Measurements from ENCODE around the gene MAP2K6. TPM values are rescaled to one million over a fixed set of nuclear protein-coding genes. Genes with fewer than 3 reads are reported as not detected.
A peak's percentile ranks its signal among the peaks of the same experiment; 100 is the strongest.

Gene MAP2K6
- total RNA-seq, 2 experiments from 2014 or later = 14.0 to 14.6 TPM

GRCh38 chr17:69578385-69578936 is 164.0 kb downstream of the MAP2K6 start:
- H3K27ac ChIP-seq (ENCODE audit: low read depth in 1 of 2, low read length in 2 of 2) = no peak overlapping the region
- Mint-ChIP-seq H3K4me3 (no peak overlapping the region), H3K36me3 (ENCODE audit: low read depth) (no peaks in the 10 kb centered on the region), H3K9me3 (no peaks in the 10 kb centered on the region), H3K27me3 (peaks cover 29% of the 10 kb centered on the region), H3K27ac (no peak overlapping the region), H3K4me1 (ENCODE audit: low read depth) (peaks cover 9% of the 10 kb centered on the region)
- no peak for ATAC-seq (ENCODE audit: poor library complexity)
- TF ChIP-seq CTCF (IDR thresholded peaks at IDR 0.05) = no peak
- H3K4me1 ChIP-seq (ENCODE audit: insufficient read depth, low read length) = peaks cover 8% of the 10 kb centered on the region
- ChIA-PET CTCF (no interaction called here), POLR2A (no interaction called here)
- peaks cover 0 to 4% of the 10 kb centered on the region in 2 experiments for H3K27me3 ChIP-seq (ENCODE audit: control insufficient read depth in 1 of 2, insufficient read depth in 2 of 2, low read length in 2 of 2)
- no peak overlapping the region for H3K4me3 ChIP-seq (ENCODE audit: low read length)
- intact Hi-C loops (cut with DNase I, micrococcal nuclease) = no loop called here
- DNase-seq = no peak
- no peaks in the 10 kb centered on the region for H3K9me3 ChIP-seq (ENCODE audit: control insufficient read depth in 1 of 2, insufficient read depth in 1 of 2, low read length in 2 of 2)
- no peaks in the 10 kb centered on the region for H3K36me3 ChIP-seq (ENCODE audit: insufficient read depth, low read length)

GRCh38 chr17:69579961-69580677 is 165.6 kb downstream of the MAP2K6 start:
- H3K36me3 ChIP-seq (ENCODE audit: insufficient read depth, low read length) = no peaks in the 10 kb centered on the region
- CTCF ChIA-PET = no interaction called here
- H3K27ac ChIP-seq (ENCODE audit: low read depth in 1 of 2, low read length in 2 of 2) = no peak overlapping the region
- no peak overlapping the region for H3K4me3 ChIP-seq (ENCODE audit: low read length)
- H3K4me1 ChIP-seq (ENCODE audit: insufficient read depth, low read length) = peaks cover 8% of the 10 kb centered on the region
- Mint-ChIP-seq H3K4me1 (ENCODE audit: low read depth) (peaks cover 9% of the 10 kb centered on the region), H3K36me3 (ENCODE audit: low read depth) (no peaks in the 10 kb centered on the region), H3K27ac (no peak overlapping the region), H3K9me3 (no peaks in the 10 kb centered on the region), H3K4me3 (no peak overlapping the region), H3K27me3 (peaks cover 29% of the 10 kb centered on the region)
- peaks cover 0 to 4% of the 10 kb centered on the region in 2 experiments for H3K27me3 ChIP-seq (ENCODE audit: control insufficient read depth in 1 of 2, insufficient read depth in 2 of 2, low read length in 2 of 2)
- H3K9me3 ChIP-seq (ENCODE audit: control insufficient read depth in 1 of 2, insufficient read depth in 1 of 2, low read length in 2 of 2) = no peaks in the 10 kb centered on the region
- TF ChIP-seq CTCF (IDR thresholded peaks at IDR 0.05) = no peak
- intact Hi-C loops (cut with DNase I, micrococcal nuclease) = no loop called here
- DNase-seq (no peak), ATAC-seq (ENCODE audit: poor library complexity) (no peak)
- POLR2A ChIA-PET = no interaction called here

DNA sequence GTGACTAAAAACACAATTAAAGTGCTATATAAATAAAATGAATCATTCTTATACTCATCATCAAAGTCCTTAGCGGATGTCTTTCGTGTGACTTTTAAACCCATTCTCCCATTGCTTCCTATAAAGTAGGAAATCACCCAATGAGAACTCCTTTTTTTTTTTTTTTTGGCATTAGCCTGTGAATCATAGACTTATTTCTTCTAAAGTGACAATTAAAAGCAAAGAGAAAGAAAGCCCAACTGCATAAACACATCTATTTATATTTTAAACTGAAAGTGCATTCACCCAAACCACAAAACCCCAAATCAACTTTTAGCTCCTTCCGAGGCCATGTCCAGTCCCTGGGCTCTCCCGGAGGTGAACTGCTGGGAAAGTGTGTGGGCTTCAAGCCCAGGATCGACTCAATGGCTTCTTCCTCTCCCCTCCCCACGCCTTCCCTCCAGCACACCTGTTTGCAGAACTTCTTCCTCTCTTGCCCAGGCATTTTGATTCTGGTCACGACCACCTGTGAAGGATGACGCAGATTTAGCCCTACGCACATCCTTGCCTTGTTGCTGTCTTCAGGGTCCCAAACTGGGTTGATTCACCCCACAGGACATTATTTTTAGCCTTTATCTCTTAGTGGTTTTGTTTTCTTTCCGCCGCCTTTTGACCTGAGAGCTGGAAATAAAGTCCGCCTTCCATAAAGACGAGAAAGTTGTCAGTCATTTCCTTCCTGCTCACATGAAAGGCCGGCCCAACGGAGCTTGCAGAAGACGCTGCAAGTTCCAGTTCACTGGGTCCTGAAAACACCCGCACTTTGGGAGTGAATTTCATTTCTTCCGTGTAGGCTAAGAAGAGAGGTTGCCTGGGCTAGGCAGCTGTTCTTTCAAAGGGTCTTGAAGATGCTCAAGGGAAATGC is 166.8 kb downstream of the MAP2K6 start:
- ATAC-seq (ENCODE audit: poor library complexity) = peak; percentile 54
- DNase-seq = peak in 5 of 14 experiments; percentile 2 to 32 (median 17)
- Histone ChIP-seq H3K4me1 (ENCODE audit: insufficient read depth, low read length) (peaks cover 8% of the 10 kb centered on the region), H3K27ac (ENCODE audit: low read depth in 1 of 2, low read length in 2 of 2) (no peak overlapping the region), H3K9me3 (ENCODE audit: control insufficient read depth in 1 of 2, insufficient read depth in 1 of 2, low read length in 2 of 2) (no peaks in the 10 kb centered on the region), H3K36me3 (ENCODE audit: insufficient read depth, low read length) (no peaks in the 10 kb centered on the region), H3K4me3 (ENCODE audit: low read length) (peak overlapping the region; percentile 50), H3K27me3 (ENCODE audit: control insufficient read depth in 1 of 2, insufficient read depth in 2 of 2, low read length in 2 of 2) (peaks cover 0 to 4% of the 10 kb centered on the region in 2 experiments)
- peaks cover 9% of the 10 kb centered on the region for H3K4me1 Mint-ChIP-seq (ENCODE audit: low read depth)
- no peaks in the 10 kb centered on the region for H3K36me3 Mint-ChIP-seq (ENCODE audit: low read depth)
- H3K27me3 Mint-ChIP-seq = peaks cover 29% of the 10 kb centered on the region
- no peak overlapping the region for H3K27ac Mint-ChIP-seq
- H3K9me3 Mint-ChIP-seq = no peaks in the 10 kb centered on the region
- no peak for TF ChIP-seq CTCF (IDR thresholded peaks at IDR 0.05)
- POLR2A ChIA-PET = no interaction called here
- CTCF ChIA-PET = no interaction called here
- intact Hi-C loops (cut with DNase I, micrococcal nuclease) = no loop called here
- H3K4me3 Mint-ChIP-seq = peak overlapping the region; percentile 80

All from CD4-positive, alpha-beta T cell (primary cell).